OCI-LY1 (cell line): Measurements from ENCODE around the gene MED13L.

Experiments used
- H2AFZ ChIP-seq: fragments of 200-600 bp; sonication (generic), shearing (Covaris generic); 2 replicates; pipeline ENCODE4 v1.6.0; 2014; ENCODE audit warnings: antibody characterized with exemption, mild to moderate bottlenecking, low read length
- H3F3A ChIP-seq: fragments of 200-600 bp; sonication (generic), shearing (Covaris generic); 2 replicates; pipeline ENCODE4 v1.6.0; 2014; ENCODE audit warnings: mild to moderate bottlenecking, antibody characterized with exemption, low read length, moderate library complexity; ENCODE audit not compliant: insufficient read depth
- H3K27ac ChIP-seq: fragments of 200-600 bp; sonication (generic); 2 replicates; pipeline ENCODE4 v1.5.1; 2014; ENCODE audit warnings: low read length, mixed run types, mild to moderate bottlenecking, low read depth; ENCODE audit not compliant: poor library complexity, severe bottlenecking
- H3K27me3 ChIP-seq: fragments of 200-600 bp; sonication (generic); 2 replicates; pipeline ENCODE4 v1.6.0; 2014; ENCODE audit warnings: antibody characterized with exemption, mild to moderate bottlenecking, low read length, moderate library complexity; ENCODE audit not compliant: insufficient read depth
- H3K36me3 ChIP-seq: fragments of 200-600 bp; sonication (generic); 2 replicates; pipeline ENCODE4 v1.6.1; 2014; ENCODE audit warnings: mild to moderate bottlenecking, antibody characterized with exemption, low read length, moderate library complexity, mixed read lengths; ENCODE audit not compliant: insufficient read depth
- H3K4me1 ChIP-seq: fragments of 200-600 bp; sonication (generic); 2 replicates; pipeline ENCODE4 v1.5.1; 2014; ENCODE audit warnings: mild to moderate bottlenecking, low read length, moderate library complexity; ENCODE audit not compliant: insufficient read depth, severe bottlenecking
- H3K4me2 ChIP-seq: fragments of 200-600 bp; sonication (generic), shearing (Covaris generic); 2 replicates; pipeline ENCODE4 v1.6.1; 2014; ENCODE audit warnings: low read length
- H3K4me3 ChIP-seq: fragments of 200-600 bp; sonication (generic); 2 replicates; pipeline ENCODE4 v1.5.1; 2014; ENCODE audit warnings: low read length, low read depth, mild to moderate bottlenecking, mixed read lengths; ENCODE audit not compliant: poor library complexity, severe bottlenecking
- H3K79me2 ChIP-seq: fragments of 200-600 bp; shearing (Covaris generic); 2 replicates; pipeline ENCODE4 v1.6.1; 2016; ENCODE audit warnings: mixed run types, low read length, mixed read lengths; ENCODE audit not compliant: insufficient read depth
- H3K9ac ChIP-seq: fragments of 200-600 bp; sonication (generic), shearing (Covaris generic); 2 replicates; pipeline ENCODE4 v1.6.1; 2014; ENCODE audit warnings: mild to moderate bottlenecking, low read length, mixed read lengths
- H3K9me2 ChIP-seq: fragments of 200-600 bp; sonication (generic), shearing (Covaris generic); 2 replicates; pipeline ENCODE4 v1.6.1; 2014; ENCODE audit warnings: low read depth, mild to moderate bottlenecking, low read length, mixed read lengths
- H3K9me3 ChIP-seq: fragments of 200-600 bp; shearing (Covaris generic); 2 replicates; pipeline ENCODE4 v1.6.1; 2014; ENCODE audit warnings: low read length, mixed read lengths
- H4K20me1 ChIP-seq: fragments of 200-600 bp; sonication (generic), shearing (Covaris generic); 2 replicates; pipeline ENCODE4 v1.6.0; 2016; ENCODE audit warnings: mild to moderate bottlenecking, low read length; ENCODE audit not compliant: insufficient read depth
- EZH2 ChIP-seq: fragments of 200-600 bp; sonication (generic), shearing (Covaris generic); IDR thresholded peaks from 2 replicates; pipeline ENCODE4 v1.8.0; 2017; ENCODE audit warnings: borderline replicate concordance, mixed run types, mild to moderate bottlenecking, antibody characterized with exemption, low read length, moderate library complexity, mixed read lengths
- TF ChIP-seq, protein P1 (sequence below): fragments of 200-600 bp; sonication (generic), shearing (Covaris generic); IDR thresholded peaks from 2 replicates; pipeline ENCODE4 v1.5.1; 2017; ENCODE audit warnings: mild to moderate bottlenecking, antibody characterized with exemption, low read length, moderate library complexity, mixed read lengths

Gene MED13L

DNA sequence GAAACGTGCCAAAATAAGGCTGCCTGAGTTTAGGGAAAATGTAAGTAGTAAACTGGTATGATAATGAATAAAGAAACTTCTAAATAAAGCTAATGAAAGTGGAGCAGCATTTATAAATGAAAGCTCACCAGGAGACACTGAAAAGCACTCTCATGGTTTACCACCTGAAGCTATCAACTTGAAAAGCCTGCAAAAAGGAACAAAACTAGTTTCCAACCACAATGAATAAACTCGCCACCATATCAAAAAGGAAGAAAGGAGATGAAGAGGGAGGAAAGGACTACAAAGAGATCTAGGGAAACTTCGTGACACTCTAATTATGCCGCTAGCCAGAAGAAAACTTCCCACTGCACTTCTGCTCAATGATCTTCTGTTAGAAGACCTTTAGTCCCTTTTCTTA is 66.7 kb downstream of the MED13L start:
- Histone ChIP-seq H3F3A (no peaks in the 10 kb centered on the region), H3K9ac (no peak overlapping the region), H4K20me1 (peaks cover 4% of the 10 kb centered on the region; the same call in 1 of the 2 replicates), H3K4me1 (no peaks in the 10 kb centered on the region), H3K79me2 (no peaks in the 10 kb centered on the region), H3K9me2 (no peaks in the 10 kb centered on the region), H2AFZ (no peak overlapping the region), H3K4me2 (no peak overlapping the region), H3K27me3 (no peaks in the 10 kb centered on the region), H3K36me3 (no peaks in the 10 kb centered on the region), H3K27ac (no peak overlapping the region), H3K9me3 (no peaks in the 10 kb centered on the region), H3K4me3 (no peak overlapping the region)
- TF ChIP-seq, protein P1, sequence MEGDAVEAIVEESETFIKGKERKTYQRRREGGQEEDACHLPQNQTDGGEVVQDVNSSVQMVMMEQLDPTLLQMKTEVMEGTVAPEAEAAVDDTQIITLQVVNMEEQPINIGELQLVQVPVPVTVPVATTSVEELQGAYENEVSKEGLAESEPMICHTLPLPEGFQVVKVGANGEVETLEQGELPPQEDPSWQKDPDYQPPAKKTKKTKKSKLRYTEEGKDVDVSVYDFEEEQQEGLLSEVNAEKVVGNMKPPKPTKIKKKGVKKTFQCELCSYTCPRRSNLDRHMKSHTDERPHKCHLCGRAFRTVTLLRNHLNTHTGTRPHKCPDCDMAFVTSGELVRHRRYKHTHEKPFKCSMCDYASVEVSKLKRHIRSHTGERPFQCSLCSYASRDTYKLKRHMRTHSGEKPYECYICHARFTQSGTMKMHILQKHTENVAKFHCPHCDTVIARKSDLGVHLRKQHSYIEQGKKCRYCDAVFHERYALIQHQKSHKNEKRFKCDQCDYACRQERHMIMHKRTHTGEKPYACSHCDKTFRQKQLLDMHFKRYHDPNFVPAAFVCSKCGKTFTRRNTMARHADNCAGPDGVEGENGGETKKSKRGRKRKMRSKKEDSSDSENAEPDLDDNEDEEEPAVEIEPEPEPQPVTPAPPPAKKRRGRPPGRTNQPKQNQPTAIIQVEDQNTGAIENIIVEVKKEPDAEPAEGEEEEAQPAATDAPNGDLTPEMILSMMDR: no peak
- no peak for TF ChIP-seq EZH2

DNA sequence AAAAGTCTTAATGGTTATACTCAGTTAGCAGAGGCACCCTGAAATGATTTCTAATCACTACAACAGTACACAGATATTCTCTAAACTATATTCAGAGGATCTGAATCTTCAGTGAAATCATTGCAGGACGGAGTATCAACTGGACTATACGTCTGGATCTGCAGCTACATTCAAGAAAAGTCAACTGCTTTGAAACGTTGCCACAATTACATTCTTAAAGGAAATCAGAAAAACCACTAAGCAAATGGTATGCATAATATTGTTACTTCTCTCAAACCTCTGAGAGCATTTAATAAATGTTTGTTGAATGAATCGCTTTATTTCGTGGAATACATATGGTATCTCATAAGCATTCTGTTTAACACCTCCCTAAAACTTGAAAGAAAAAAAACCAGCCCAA is 67.4 kb downstream of the MED13L start:
- Histone ChIP-seq H3K79me2 (no peaks in the 10 kb centered on the region), H3K9ac (no peak overlapping the region), H3K27ac (no peak overlapping the region), H3K27me3 (no peaks in the 10 kb centered on the region), H2AFZ (no peak overlapping the region), H3K4me3 (no peak overlapping the region), H3K9me3 (no peaks in the 10 kb centered on the region), H3K9me2 (no peaks in the 10 kb centered on the region), H3K4me1 (no peaks in the 10 kb centered on the region), H3K36me3 (no peaks in the 10 kb centered on the region), H4K20me1 (peaks cover 4% of the 10 kb centered on the region; the same call in 1 of the 2 replicates), H3F3A (no peaks in the 10 kb centered on the region), H3K4me2 (no peak overlapping the region)
- TF ChIP-seq, protein P1: no peak
- no peak for TF ChIP-seq EZH2

DNA sequence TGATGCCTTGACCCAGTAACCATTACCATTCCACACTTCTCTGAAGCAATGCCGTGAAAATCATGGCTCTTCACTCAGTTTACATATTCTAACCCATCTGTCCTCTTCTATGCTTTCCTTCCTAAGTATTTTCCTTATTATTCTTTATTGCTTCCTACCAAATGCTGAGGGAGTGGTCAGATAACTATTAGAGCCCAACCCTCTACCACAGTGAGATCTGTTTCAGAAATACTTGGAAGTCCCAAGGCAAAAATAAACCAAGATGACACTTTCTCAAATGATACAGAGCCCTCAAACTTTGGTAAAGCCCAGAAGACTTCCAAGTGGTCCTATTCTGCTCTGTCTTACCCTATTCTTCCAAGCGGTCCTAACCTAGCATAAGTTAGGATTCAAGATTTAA is 68.0 kb downstream of the MED13L start:
- H3K4me1 ChIP-seq: no peaks in the 10 kb centered on the region
- H3F3A ChIP-seq: no peaks in the 10 kb centered on the region
- H3K79me2 ChIP-seq: no peaks in the 10 kb centered on the region
- H3K9me2 ChIP-seq: no peaks in the 10 kb centered on the region
- no peak overlapping the region for H3K9ac ChIP-seq
- H4K20me1 ChIP-seq: peaks cover under 1% of the 10 kb centered on the region; the same call in 1 of the 2 replicates
- H3K9me3 ChIP-seq: no peaks in the 10 kb centered on the region
- TF ChIP-seq, protein P1: no peak
- no peak for TF ChIP-seq EZH2
- H3K4me3 ChIP-seq: no peak overlapping the region
- no peak overlapping the region for H2AFZ ChIP-seq
- no peak overlapping the region for H3K27ac ChIP-seq
- H3K36me3 ChIP-seq: no peaks in the 10 kb centered on the region
- no peaks in the 10 kb centered on the region for H3K27me3 ChIP-seq
- no peak overlapping the region for H3K4me2 ChIP-seq
